Measurements from ENCODE around the gene EIF3K.

The EIF3K gene

GRCh38 chr19:38679839-38680238 lies 60.9 kb downstream of the EIF3K start:
- DNase-seq (ENCODE audit: extremely low spot score, insufficient read length, low read depth) (no peak), FAIRE-seq (no peak)

- DNase-seq (ENCODE audit: extremely low spot score, insufficient read length, low read depth) (no peak), FAIRE-seq (no peak)
Measured at GRCh38 chr19:38682195-38682867, 63.3 kb downstream of the EIF3K start.

GRCh38 chr19:38682872-38683392 lies 63.9 kb downstream of the EIF3K start:
- no peak for DNase-seq (ENCODE audit: extremely low spot score, insufficient read length, low read depth)
- FAIRE-seq, result no peak

GRCh38 chr19:38683393-38684077 lies 64.5 kb downstream of the EIF3K start:
- DNase-seq (ENCODE audit: extremely low spot score, insufficient read length, low read depth), result no peak
- FAIRE-seq, result peak; percentile 39

GRCh38 chr19:38684078-38684861 lies 65.3 kb downstream of the EIF3K start:
- DNase-seq (ENCODE audit: extremely low spot score, insufficient read length, low read depth) (no peak), FAIRE-seq (no peak)

DNA sequence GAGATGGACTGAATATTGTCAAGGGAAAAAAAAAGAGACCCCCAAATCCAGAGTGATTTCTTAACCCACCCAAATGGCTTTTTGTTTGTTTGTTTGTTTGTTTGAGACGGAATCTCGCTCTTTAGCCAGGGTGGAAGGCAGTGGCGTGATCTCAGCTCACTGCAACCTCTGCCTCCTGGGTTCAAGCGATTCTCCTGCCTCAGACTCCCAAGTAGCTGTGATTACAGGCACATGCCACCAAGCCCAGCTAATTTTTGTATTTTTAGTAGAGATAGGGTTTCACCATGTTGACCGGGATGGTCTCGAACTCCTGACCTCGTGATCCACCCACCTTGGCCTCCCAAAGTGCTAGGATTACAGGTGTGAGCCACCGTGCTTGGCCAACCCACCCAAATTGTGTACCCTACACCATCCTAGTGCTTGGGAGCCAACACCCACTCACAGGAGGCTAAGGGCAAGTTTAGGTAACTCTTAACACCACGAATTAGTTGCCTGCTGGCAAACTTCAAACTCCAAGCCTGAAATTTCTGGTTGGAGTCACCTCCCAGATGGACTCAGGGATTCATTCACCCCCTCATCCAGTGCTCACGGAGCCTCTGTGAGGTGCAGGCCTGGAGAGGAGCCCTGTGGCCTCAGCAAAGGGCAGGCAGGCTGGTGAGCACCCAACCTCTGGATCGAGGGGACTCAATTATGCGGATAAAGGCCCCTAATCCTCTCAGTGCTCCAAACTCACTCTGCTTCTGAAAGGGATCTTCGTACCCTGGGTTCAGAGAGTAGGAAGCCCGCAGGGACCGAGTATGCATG lies 66.1 kb downstream of the EIF3K start:
- FAIRE-seq (no peak), DNase-seq (ENCODE audit: extremely low spot score, insufficient read length, low read depth) (no peak)

- no peak for FAIRE-seq
- DNase-seq (ENCODE audit: extremely low spot score, insufficient read length, low read depth), result no peak
Measured at GRCh38 chr19:38685666-38686529, 66.9 kb downstream of the EIF3K start.

DNA sequence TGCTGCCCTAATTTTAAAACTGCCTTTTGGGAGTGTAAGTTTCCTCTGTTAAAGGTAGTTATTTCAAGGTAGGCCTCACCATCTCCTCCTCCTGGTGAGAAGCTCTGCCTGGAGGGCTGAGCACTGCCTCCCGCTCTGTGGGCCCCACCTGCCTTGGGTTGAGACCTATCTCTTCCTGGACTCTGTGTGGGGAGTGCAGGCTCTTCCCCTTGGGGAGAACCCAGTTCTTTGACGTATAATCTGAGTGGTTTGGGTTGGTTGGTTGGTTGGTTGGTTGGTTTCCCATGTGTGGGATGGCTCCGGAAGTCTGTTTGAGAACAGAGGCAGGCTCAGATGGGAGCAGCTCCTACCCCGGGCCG lies 67.5 kb downstream of the EIF3K start:
- FAIRE-seq, result no peak

More for the DNA sequence above, 67.5 kb downstream of the EIF3K start:
- no peak for DNase-seq (ENCODE audit: extremely low spot score, insufficient read length, low read depth)

All from GM18507 (cell line).